ENCODE measurements around the gene KLLN. TPM values are rescaled to one million over a fixed set of nuclear protein-coding genes. Genes with fewer than 3 reads are reported as not detected.
A peak's percentile ranks its signal among the peaks of the same experiment; 100 is the strongest.

The KLLN gene
- total and polyA plus RNA-seq, 2 of the 13 experiments (the other 11 are each of a cell fraction or from before 2014, with no cell fraction given), result 0.08 to 0.44 TPM

- TF ChIP-seq, protein P1, sequence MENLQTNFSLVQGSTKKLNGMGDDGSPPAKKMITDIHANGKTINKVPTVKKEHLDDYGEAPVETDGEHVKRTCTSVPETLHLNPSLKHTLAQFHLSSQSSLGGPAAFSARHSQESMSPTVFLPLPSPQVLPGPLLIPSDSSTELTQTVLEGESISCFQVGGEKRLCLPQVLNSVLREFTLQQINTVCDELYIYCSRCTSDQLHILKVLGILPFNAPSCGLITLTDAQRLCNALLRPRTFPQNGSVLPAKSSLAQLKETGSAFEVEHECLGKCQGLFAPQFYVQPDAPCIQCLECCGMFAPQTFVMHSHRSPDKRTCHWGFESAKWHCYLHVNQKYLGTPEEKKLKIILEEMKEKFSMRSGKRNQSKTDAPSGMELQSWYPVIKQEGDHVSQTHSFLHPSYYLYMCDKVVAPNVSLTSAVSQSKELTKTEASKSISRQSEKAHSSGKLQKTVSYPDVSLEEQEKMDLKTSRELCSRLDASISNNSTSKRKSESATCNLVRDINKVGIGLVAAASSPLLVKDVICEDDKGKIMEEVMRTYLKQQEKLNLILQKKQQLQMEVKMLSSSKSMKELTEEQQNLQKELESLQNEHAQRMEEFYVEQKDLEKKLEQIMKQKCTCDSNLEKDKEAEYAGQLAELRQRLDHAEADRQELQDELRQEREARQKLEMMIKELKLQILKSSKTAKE (CRISPR knock-in tag; IDR thresholded peaks at IDR 0.05; ENCODE audit: borderline replicate concordance), result no peak
- TF ChIP-seq POLR2A (IDR thresholded peaks at IDR 0.05; ENCODE audit: insufficient read depth in 1 of 2, low read depth in 2 of 2, low read length in 2 of 2) (peak in 1 of 2 experiments; percentile 46; a peak in 1 of 4 replicates), ASH2L (IDR thresholded peaks at IDR 0.05; ENCODE audit: insufficient read length, low read depth, low read length) (no peak), ZNF205 (CRISPR knock-in tag; IDR thresholded peaks at IDR 0.05) (no peak), ZNF546 (CRISPR knock-in tag; conservative IDR thresholded peaks at IDR 0.05) (no peak), ZNF225 (CRISPR knock-in tag; IDR thresholded peaks at IDR 0.05) (no peak), ZSCAN20 (CRISPR knock-in tag; IDR thresholded peaks at IDR 0.05; ENCODE audit: borderline replicate concordance) (no peak), FOXC1 (CRISPR knock-in tag; IDR thresholded peaks at IDR 0.05; ENCODE audit: borderline replicate concordance) (0 out of 2 replicates have a peak, but pooled peaks have one; percentile 35), STAG1 (CRISPR knock-in tag; IDR thresholded peaks at IDR 0.05) (no peak), PAF1 (CRISPR knock-in tag; IDR thresholded peaks at IDR 0.05) (no peak), NR2F6 (IDR thresholded peaks at IDR 0.05) (no peak), NR2F6 (CRISPR knock-in tag; IDR thresholded peaks at IDR 0.05) (no peak), SOX5 (CRISPR knock-in tag; IDR thresholded peaks at IDR 0.05; ENCODE audit: borderline replicate concordance) (no peak), AGO1 (IDR thresholded peaks at IDR 0.05; ENCODE audit: low read depth, low read length, poor library complexity, severe bottlenecking) (no peak), FOXP1 (IDR thresholded peaks at IDR 0.05) (no peak), FOXP1 (CRISPR knock-in tag; IDR thresholded peaks at IDR 0.05) (no peak), KDM5A (IDR thresholded peaks at IDR 0.05; ENCODE audit: borderline replicate concordance, low read length) (no peak; the same call in 1 of the 2 replicates), NFATC3 (CRISPR knock-in tag; IDR thresholded peaks at IDR 0.05) (no peak), ZNF431 (CRISPR knock-in tag; IDR thresholded peaks at IDR 0.05; ENCODE audit: borderline replicate concordance, low read depth) (no peak), TOPORS (CRISPR knock-in tag; IDR thresholded peaks at IDR 0.05) (no peak), ZFP36L2 (CRISPR knock-in tag; IDR thresholded peaks at IDR 0.05) (no peak), ZNF281 (CRISPR knock-in tag; IDR thresholded peaks at IDR 0.05; ENCODE audit: borderline replicate concordance) (no peak)
- TF ChIP-seq, protein P2, sequence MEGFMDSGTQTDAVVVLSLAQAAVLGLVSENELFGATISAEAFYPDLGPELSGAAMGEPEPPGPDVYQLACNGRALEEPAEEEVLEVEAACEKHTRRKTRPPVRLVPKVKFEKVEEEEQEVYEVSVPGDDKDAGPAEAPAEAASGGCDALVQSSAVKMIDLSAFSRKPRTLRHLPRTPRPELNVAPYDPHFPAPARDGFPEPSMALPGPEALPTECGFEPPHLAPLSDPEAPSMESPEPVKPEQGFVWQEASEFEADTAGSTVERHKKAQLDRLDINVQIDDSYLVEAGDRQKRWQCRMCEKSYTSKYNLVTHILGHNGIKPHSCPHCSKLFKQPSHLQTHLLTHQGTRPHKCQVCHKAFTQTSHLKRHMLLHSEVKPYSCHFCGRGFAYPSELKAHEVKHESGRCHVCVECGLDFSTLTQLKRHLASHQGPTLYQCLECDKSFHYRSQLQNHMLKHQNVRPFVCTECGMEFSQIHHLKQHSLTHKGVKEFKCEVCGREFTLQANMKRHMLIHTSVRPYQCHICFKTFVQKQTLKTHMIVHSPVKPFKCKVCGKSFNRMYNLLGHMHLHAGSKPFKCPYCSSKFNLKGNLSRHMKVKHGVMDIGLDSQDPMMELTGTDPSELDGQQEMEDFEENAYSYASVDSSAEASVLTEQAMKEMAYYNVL (CRISPR knock-in tag; IDR thresholded peaks at IDR 0.05; ENCODE audit: borderline replicate concordance), result peak; percentile 2; the same call in 1 of the 2 replicates
- TF ChIP-seq, protein P3, sequence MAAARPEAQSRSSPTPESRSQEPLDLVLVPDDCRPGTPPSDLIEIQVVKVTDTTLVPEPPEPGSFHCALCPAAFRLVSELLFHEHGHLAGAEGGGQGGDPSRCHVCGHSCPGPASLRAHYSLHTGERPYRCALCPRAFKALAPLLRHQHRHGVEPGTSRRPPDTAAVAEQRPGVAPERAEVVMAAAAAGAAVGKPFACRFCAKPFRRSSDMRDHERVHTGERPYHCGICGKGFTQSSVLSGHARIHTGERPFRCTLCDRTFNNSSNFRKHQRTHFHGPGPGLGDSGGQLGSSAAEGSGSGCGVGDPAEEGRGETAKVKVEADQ (CRISPR knock-in tag; IDR thresholded peaks at IDR 0.05; ENCODE audit: borderline replicate concordance), result peak; percentile 13; the same call in 1 of the 2 replicates
These were observed 667 bp downstream of the KLLN start (continued) for GRCh38 chr10:87862679-87863052.

Measured in HepG2 (cell line).